H1 (cell line): Measurements from ENCODE around the gene MTMR1. TPM values are rescaled to one million over a fixed set of nuclear protein-coding genes. Genes with fewer than 3 reads are reported as not detected.

ENCODE experiments used
- CTCF ChIA-PET: fragments of 300-600 bp; sonication (Branson Sonifier 250); formaldehyde crosslinking; loops from one replicate; lab custom pipeline; 2021; ENCODE audit not compliant: partially characterized antibody; lab: Charles Lee
- POLR2A ChIA-PET: fragments of 300-600 bp; sonication (Branson Sonifier 250); formaldehyde crosslinking; loops from one replicate; lab custom pipeline; 2021; ENCODE audit warnings: inconsistent platforms; ENCODE audit not compliant: partially characterized antibody; lab: Charles Lee
- DNase-seq, 2 experiments: peaks; one replicate each; pipeline versions ENCODE4 v3.0.0 to v3.0.0-alpha.2; 2010 to 2022; ENCODE audit warnings: low spot score in 2 of 2, low read depth in 1 of 2, mixed read lengths in 1 of 2
- FAIRE-seq: peaks from 2 replicates; lab custom pipeline; 2011; peaks lifted over from hg19 to GRCh38; lab: Jason Lieb, UNC
- H2AFZ ChIP-seq: 2 replicates; pipeline ENCODE4 v1.8.1; 2012; ENCODE audit warnings: low read length, inconsistent platforms
- H2AK5ac ChIP-seq: 2 replicates; pipeline ENCODE4 v1.6.1; 2013; ENCODE audit warnings: low read depth, low read length
- H2BK120ac ChIP-seq: replicated peaks from 2 replicates; pipeline ENCODE3; 2013; ENCODE audit warnings: low read depth, low read length, inconsistent platforms
- H2BK12ac ChIP-seq: 2 replicates; pipeline ENCODE4 v1.6.1; 2013; ENCODE audit warnings: low read depth, low read length
- H2BK15ac ChIP-seq: 2 replicates; pipeline ENCODE4 v1.6.1; 2013; ENCODE audit warnings: low read length
- H2BK20ac ChIP-seq: 2 replicates; pipeline ENCODE4 v1.6.1; 2013; ENCODE audit warnings: low read length
- H2BK5ac ChIP-seq: 2 replicates; pipeline ENCODE4 v1.6.1; 2013; ENCODE audit warnings: low read depth, low read length
- H3K14ac ChIP-seq: 2 replicates; pipeline ENCODE4 v1.6.1; 2013; ENCODE audit warnings: inconsistent platforms; ENCODE audit not compliant: insufficient read length
- H3K18ac ChIP-seq: 2 replicates; pipeline ENCODE4 v1.6.1; 2013; ENCODE audit warnings: low read length; ENCODE audit errors: extremely low read depth
- H3K23ac ChIP-seq: 2 replicates; pipeline ENCODE4 v1.6.1; 2013; ENCODE audit warnings: inconsistent platforms; ENCODE audit not compliant: insufficient read length
- H3K23me2 ChIP-seq: 2 replicates; pipeline ENCODE4 v1.6.1; 2013; ENCODE audit warnings: low read depth, low read length
- H3K27ac ChIP-seq: 2 replicates; pipeline ENCODE4 v1.6.1; 2011; ENCODE audit warnings: low read depth, low read length, inconsistent platforms
- H3K27me3 ChIP-seq, 4 experiments: replicated peaks in 1 of 4; 1 replicate in 1 of 4; 2 replicates in 3 of 4; pipeline versions ENCODE4 v1.6.1 to v1.8.1; 2011 to 2013; ENCODE audit warnings: low read length in 3 of 4, mild to moderate bottlenecking in 3 of 4, inconsistent platforms in 2 of 4, mixed read lengths in 2 of 4, moderate library complexity in 1 of 4; ENCODE audit not compliant: control insufficient read depth in 3 of 4, insufficient read depth in 3 of 4; ENCODE audit errors: extremely low read depth in 1 of 4
- H3K36me3 ChIP-seq, 4 experiments: 2 replicates each; pipeline versions ENCODE4 v1.6.1 to v1.8.1; 2011 to 2013; ENCODE audit warnings: mild to moderate bottlenecking in 4 of 4, low read length in 3 of 4, moderate library complexity in 2 of 4, control low read depth in 1 of 4, inconsistent platforms in 1 of 4; ENCODE audit not compliant: insufficient read depth in 4 of 4, control insufficient read depth in 2 of 4
- H3K4ac ChIP-seq: replicated peaks from 2 replicates; pipeline ENCODE3; 2013; ENCODE audit warnings: low read length, low read depth, mixed read lengths, inconsistent platforms; ENCODE audit not compliant: insufficient read length
- H3K4me1 ChIP-seq, 4 experiments: replicated peaks in 1 of 4; 1 replicate in 1 of 4; 2 replicates in 3 of 4; pipeline versions ENCODE4 v1.6.1 to v1.8.1; 2011 to 2013; ENCODE audit warnings: low read length in 3 of 4, inconsistent platforms in 2 of 4, mixed read lengths in 1 of 4; ENCODE audit not compliant: insufficient read depth in 4 of 4, control insufficient read depth in 3 of 4
- H3K4me2 ChIP-seq, 2 experiments: 2 replicates each; pipeline versions ENCODE4 v1.6.1 to v1.8.1; 2011 to 2013; ENCODE audit warnings: low read depth in 2 of 2, low read length in 2 of 2, control low read depth in 1 of 2, inconsistent platforms in 1 of 2, mild to moderate bottlenecking in 1 of 2; ENCODE audit not compliant: insufficient read depth in 1 of 2
- H3K4me3 ChIP-seq, 4 experiments: fragments of 200-600, 300-600 bp in 1 of 4; sonication (generic), shearing (Covaris generic), sonication (Bioruptor Twin) in 1 of 4; 2 replicates each; pipeline versions ENCODE4 v1.5.1 to v1.8.1; 2011 to 2016; ENCODE audit warnings: low read length in 4 of 4, low read depth in 3 of 4, control low read depth in 2 of 4, inconsistent platforms in 2 of 4, mild to moderate bottlenecking in 2 of 4, mixed read lengths in 1 of 4, moderate library complexity in 1 of 4; ENCODE audit not compliant: insufficient read depth in 2 of 4; ENCODE audit errors: extremely low read depth in 1 of 4
- H3K56ac ChIP-seq: replicated peaks from 2 replicates; pipeline ENCODE3; 2013; ENCODE audit warnings: low read depth, mild to moderate bottlenecking, mixed read lengths, low read length, inconsistent platforms; ENCODE audit not compliant: insufficient read length
- H3K79me1 ChIP-seq: 2 replicates; pipeline ENCODE4 v1.6.1; 2013; ENCODE audit warnings: low read depth, low read length, control low read depth
- H3K79me2 ChIP-seq, 2 experiments: 2 replicates each; pipeline versions ENCODE4 v1.6.1 to v1.8.1; 2012 to 2013; ENCODE audit warnings: low read length in 2 of 2, mild to moderate bottlenecking in 2 of 2, inconsistent platforms in 1 of 2; ENCODE audit not compliant: insufficient read depth in 2 of 2, control insufficient read depth in 1 of 2
- H3K9ac ChIP-seq, 4 experiments: replicated peaks in 1 of 4; 1 replicate in 1 of 4; 2 replicates in 3 of 4; pipeline versions ENCODE4 v1.6.1 to v1.8.1; 2011 to 2013; ENCODE audit warnings: low read depth in 3 of 4, low read length in 3 of 4, control low read depth in 2 of 4, mild to moderate bottlenecking in 2 of 4, moderate library complexity in 2 of 4, inconsistent platforms in 1 of 4; ENCODE audit errors: extremely low read depth in 1 of 4
- H3K9me3 ChIP-seq, 2 experiments: 2 replicates each; pipeline versions ENCODE4 v1.6.1 to v1.8.1; 2012 to 2013; ENCODE audit warnings: mild to moderate bottlenecking in 2 of 2, moderate library complexity in 2 of 2, control low read depth in 1 of 2, inconsistent platforms in 1 of 2, low read depth in 1 of 2, low read length in 1 of 2, mixed read lengths in 1 of 2; ENCODE audit not compliant: insufficient read depth in 2 of 2
- H4K20me1 ChIP-seq, 2 experiments: replicated peaks in 1 of 2; 2 replicates each; pipeline versions ENCODE3 to v1.8.1; 2011 to 2013; ENCODE audit warnings: inconsistent platforms in 2 of 2, low read length in 2 of 2, mild to moderate bottlenecking in 1 of 2; ENCODE audit not compliant: insufficient read depth in 2 of 2, control insufficient read depth in 1 of 2
- H4K5ac ChIP-seq: 2 replicates; pipeline ENCODE4 v1.6.1; 2013; ENCODE audit warnings: low read length, low read depth, mixed read lengths, inconsistent platforms; ENCODE audit not compliant: insufficient read length
- H4K8ac ChIP-seq: 2 replicates; pipeline ENCODE4 v1.8.0; 2013; ENCODE audit warnings: mild to moderate bottlenecking, moderate library complexity, low read length, inconsistent platforms; ENCODE audit not compliant: insufficient read depth; ENCODE audit errors: extremely low read depth
- H4K91ac ChIP-seq: replicated peaks from 2 replicates; pipeline ENCODE3; 2013; ENCODE audit warnings: low read length, mixed read lengths, inconsistent platforms; ENCODE audit not compliant: insufficient read length
- JUN ChIP-seq: IDR thresholded peaks from 2 replicates; pipeline ENCODE4 v1.6.1; 2011; ENCODE audit warnings: low read depth, mild to moderate bottlenecking, improper control_type of control experiment, low read length
- polyA plus RNA-seq, 7 experiments: library from polyadenylated mRNA; depleted of rRNA in 3 of 7; stranded (reverse) in 5 of 7; unstranded in 2 of 7; fragments of >200 nt in 5 of 7; fragments of 200-250 nt in 2 of 7; gene quantifications; 1 replicate in 5 of 7; 2 replicates in 1 of 7; 4 replicates in 1 of 7; pipeline versions ENCODE4 v1.2.1 to v1.2.3, GENCODE V29; 2011 to 2013; ENCODE audit warnings: missing spikeins in 2 of 7, mixed read lengths in 2 of 7
- total RNA-seq: library from RNA; stranded (reverse); fragmentation: NEBNext Ultra II Directional; extraction: Animal tissue kit (Norgen Biotek cat#: 25700); gene quantifications from 2 replicates; pipeline ENCODE4 v1.2.1, GENCODE V29; 2021

The MTMR1 gene
- total and polyA plus RNA-seq, 2 of the 8 experiments (the other 6 are each of a cell fraction or from before 2014, with no cell fraction given): 15.1 to 23.8 TPM

DNA sequence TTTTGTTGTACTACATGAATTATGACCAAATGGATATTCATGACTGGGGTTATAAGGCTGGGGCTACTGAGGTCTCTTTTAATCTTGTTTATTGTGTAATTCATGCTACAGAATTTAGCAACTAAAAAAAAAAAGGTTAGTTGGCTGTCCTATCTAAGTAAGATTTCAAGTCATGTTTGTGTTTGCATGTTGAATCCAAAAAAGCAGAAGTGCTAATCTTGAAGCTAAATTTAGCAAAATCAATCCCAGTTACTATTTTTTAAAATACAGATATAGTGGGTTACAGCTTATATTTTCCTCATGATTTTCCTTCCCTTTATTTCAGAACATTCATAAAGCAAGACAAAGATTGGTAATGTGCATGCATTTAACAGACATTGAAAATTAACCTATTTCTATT, 19.4 kb downstream of the MTMR1 start:
- Histone ChIP-seq H4K5ac (no peak overlapping the region), H2BK120ac (no peak overlapping the region), H2BK5ac (no peak overlapping the region), H3K56ac (no peak overlapping the region), H4K20me1 (no peaks in the 10 kb centered on the region), H2AFZ (no peak overlapping the region), H3K9ac (no peak overlapping the region), H3K4me3 (no peak overlapping the region), H3K18ac (no peak overlapping the region), H4K8ac (no peak overlapping the region), H3K27ac (no peak overlapping the region), H3K9me3 (no peaks in the 10 kb centered on the region), H3K23ac (no peak overlapping the region), H3K4me2 (no peak overlapping the region), H3K14ac (no peak overlapping the region), H3K79me2 (no peaks in the 10 kb centered on the region), H3K4me1 (no peaks in the 10 kb centered on the region), H2BK15ac (no peak overlapping the region), H2AK5ac (no peak overlapping the region), H3K27me3 (no peaks in the 10 kb centered on the region), H3K79me1 (no peaks in the 10 kb centered on the region), H3K36me3 (no peaks in the 10 kb centered on the region), H2BK20ac (no peak overlapping the region), H4K91ac (no peak overlapping the region), H2BK12ac (no peak overlapping the region), H3K23me2 (no peaks in the 10 kb centered on the region), H3K4ac (no peak overlapping the region)
- FAIRE-seq: no peak
- no peak for TF ChIP-seq JUN
- DNase-seq: no peak
- ChIA-PET POLR2A (interaction anchor here (0.6 kb wide), 2 partner anchors 81 to 169 kb away, joined by 4 read pairs; no protein-coding TSS in a partner anchor), CTCF (interaction anchor here (0.6 to 1.0 kb wide), 3 partner anchors 26 to 71 kb away, joined by 3 to 5 read pairs (median 3); no protein-coding TSS in a partner anchor)
